ENCODE results near the gene KCNC3.

The KCNC3 gene

DNA sequence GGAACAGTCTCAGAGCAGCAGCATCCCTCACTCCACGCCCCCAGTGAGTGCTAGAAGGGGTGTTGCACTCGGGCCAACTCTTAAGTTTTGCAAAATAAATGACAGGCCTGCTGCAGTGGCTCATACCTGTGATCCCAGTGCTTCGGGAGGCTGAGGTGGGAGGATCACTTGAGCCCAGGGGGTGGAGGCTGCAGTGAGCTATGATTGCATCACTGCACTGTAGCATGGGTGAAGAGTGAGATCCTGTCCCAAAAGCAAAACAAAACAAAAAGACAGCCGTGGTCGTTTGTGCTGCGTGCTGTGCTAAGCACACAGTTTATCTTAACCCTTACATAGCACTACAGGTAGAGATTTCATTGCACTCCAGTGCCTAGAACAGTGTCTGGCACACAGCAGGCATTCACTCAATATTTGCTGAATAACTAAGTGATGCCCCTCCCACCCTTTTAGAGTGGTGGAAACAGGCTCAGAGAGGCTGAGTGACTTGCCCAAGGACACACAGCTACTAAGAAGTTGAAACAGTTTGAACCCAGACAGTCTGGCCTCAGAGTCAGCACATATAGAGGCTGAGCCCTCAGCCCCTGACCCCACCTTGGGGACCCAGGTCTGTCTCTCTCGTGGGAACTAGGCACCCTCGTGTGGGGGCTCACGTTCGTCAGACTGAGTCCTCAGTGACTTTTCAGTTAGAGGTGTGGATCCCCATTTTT, 18.3 kb downstream of the KCNC3 start:
- DNase-seq = no peak

- no peak for DNase-seq
Observed at GRCh38 chr19:50309396-50310125, 19.6 kb downstream of the KCNC3 start.

- DNase-seq = no peak
Observed at GRCh38 chr19:50308991-50309390, 20.2 kb downstream of the KCNC3 start.

DNA sequence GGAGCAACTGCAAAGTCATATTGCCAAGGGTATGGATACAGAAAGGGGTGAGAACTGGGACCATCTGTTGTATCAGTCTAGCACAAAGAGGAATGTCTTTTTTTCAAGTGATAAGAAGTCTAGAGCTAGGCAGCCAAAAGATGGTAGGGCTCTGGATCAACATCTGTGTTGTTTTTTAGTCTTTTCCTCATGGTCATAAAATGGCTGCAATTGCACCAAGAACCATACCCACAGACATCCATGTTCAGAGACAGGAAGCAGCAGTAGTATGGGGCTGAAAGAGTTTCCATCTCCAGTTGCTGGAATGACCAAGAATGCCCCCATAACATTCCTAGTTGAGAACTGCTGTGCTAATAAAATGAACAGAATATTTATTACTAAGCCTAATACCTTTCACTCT, 25.6 kb downstream of the KCNC3 start:
- no peak for DNase-seq

- DNase-seq = no peak
Observed at GRCh38 chr19:50301607-50301971, 27.6 kb downstream of the KCNC3 start.

- DNase-seq = peak in 1 of 5 donors; percentile 54
Observed at GRCh38 chr19:50300814-50301606, 28.2 kb downstream of the KCNC3 start.

GRCh38 chr19:50300051-50300450, 29.1 kb downstream of the KCNC3 start:
- DNase-seq = no peak

- DNase-seq = no peak
Observed at GRCh38 chr19:50293263-50294004, 35.7 kb downstream of the KCNC3 start.

DNA sequence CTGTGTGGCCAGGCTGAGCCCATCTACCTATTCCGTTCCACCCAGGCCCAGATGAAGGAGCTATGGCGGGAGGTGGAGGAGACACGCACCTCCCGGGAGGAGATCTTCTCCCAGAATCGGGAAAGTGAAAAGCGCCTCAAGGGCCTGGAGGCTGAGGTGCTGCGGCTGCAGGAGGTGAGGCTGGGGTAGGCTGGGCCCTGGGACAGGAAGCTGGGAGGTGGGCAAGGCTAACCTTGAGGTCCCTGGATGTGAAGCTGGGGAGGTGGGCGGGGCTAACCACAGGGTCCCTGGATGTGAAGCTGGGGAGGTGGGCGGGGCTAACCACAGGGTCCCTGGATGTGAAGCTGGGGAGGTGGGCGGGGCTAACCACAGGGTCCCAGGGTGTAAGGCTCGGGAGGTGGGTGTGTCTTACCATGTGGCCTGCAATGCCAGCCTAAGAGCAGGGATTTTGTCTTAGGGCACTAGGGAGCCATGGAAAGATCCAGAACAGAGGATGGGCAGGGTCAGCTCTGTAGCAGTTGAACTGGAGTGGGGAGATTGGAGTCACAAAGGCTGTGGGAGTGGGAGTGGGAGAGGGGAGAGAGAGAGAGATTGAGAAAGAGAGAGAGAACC, 36.9 kb downstream of the KCNC3 start:
- DNase-seq = no peak

DNA sequence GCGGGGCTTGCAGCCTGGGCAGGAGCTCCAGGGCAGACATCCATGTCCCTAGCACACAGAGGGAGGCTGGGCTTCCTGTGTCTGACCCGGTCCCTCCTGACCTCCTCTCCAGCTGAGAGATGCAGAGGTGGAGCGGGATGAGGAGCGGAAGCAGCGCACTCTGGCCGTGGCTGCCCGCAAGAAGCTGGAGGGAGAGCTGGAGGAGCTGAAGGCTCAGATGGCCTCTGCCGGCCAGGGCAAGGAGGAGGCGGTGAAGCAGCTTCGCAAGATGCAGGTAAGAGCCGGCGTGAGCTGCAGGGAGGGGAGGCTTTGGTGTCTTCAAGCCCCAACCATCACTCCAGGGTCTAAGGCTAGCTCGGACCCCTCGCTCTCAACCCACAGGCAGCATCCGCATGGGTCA, 38.4 kb downstream of the KCNC3 start:
- no peak for DNase-seq

- no peak for DNase-seq
Observed at GRCh38 chr19:50290011-50290410, 39.2 kb downstream of the KCNC3 start.

- no peak for DNase-seq
Observed at GRCh38 chr19:50288954-50289353, 40.2 kb downstream of the KCNC3 start.

GRCh38 chr19:50287331-50287730, 41.8 kb downstream of the KCNC3 start:
- DNase-seq = no peak

DNA sequence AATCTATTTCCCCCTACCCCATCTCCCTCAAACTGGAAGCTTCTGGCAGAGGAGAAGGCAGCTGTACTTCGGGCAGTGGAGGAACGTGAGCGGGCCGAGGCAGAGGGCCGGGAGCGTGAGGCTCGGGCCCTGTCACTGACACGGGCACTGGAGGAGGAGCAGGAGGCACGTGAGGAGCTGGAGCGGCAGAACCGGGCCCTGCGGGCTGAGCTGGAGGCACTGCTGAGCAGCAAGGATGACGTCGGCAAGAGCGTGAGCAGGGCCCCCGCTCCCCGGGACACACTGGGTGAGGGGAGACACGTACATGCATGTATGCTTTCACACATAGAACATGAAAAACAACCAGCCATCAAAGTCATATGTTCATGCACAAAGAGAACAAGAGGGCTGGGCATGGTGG, 42.7 kb downstream of the KCNC3 start:
- DNase-seq = no peak

GRCh38 chr19:50285833-50286232, 43.3 kb downstream of the KCNC3 start:
- no peak for DNase-seq

DNA sequence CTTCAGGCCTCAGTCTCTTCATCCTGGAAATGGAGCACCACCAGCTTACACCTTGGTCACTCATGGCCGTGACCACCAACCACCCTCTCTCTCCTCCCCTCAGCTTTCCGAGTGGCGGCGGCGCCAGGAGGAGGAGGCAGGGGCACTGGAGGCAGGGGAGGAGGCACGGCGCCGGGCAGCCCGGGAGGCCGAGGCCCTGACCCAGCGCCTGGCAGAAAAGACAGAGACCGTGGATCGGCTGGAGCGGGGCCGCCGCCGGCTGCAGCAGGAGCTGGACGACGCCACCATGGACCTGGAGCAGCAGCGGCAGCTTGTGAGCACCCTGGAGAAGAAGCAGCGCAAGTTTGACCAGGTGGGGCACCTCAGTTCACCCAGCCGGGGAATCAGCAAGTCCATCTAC, 47.7 kb downstream of the KCNC3 start:
- DNase-seq = no peak

DNA sequence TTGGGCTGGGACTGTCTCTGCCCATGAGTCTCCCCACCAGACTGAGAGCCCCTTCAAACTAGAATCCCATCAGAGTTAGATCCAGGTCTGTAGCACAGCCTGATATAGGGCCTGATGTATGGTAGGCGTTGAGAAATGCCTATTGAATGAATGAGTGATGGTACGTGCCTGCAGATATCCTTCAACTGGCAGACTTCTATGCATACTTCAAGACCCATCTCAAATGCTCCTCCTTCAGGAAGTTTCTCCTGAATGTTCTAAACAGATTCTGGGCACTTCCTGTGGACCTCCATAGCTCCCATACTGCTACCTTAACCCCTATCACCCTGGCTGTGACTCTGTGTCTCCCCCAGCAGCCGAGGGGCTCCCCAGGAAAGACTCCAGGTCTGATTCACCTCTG, 48.2 kb downstream of the KCNC3 start:
- DNase-seq = no peak

DNA sequence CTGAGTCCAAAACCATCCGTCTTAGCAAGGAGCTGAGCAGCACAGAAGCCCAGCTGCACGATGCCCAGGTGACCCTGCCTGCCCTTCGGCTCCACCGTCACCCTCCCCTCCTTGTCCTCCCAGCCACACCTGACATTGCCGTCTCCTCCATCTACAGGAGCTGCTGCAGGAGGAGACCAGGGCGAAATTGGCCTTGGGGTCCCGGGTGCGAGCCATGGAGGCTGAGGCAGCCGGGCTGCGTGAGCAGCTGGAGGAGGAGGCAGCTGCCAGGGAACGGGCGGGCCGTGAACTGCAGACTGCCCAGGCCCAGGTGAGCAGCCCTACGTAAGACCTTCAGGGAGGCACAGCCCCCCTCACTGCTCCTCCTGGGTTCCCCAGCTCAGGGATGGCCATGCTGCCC, 49.1 kb downstream of the KCNC3 start:
- DNase-seq = no peak

- no peak for DNase-seq
Observed at GRCh38 chr19:50277966-50278580, 51.1 kb downstream of the KCNC3 start.

DNA sequence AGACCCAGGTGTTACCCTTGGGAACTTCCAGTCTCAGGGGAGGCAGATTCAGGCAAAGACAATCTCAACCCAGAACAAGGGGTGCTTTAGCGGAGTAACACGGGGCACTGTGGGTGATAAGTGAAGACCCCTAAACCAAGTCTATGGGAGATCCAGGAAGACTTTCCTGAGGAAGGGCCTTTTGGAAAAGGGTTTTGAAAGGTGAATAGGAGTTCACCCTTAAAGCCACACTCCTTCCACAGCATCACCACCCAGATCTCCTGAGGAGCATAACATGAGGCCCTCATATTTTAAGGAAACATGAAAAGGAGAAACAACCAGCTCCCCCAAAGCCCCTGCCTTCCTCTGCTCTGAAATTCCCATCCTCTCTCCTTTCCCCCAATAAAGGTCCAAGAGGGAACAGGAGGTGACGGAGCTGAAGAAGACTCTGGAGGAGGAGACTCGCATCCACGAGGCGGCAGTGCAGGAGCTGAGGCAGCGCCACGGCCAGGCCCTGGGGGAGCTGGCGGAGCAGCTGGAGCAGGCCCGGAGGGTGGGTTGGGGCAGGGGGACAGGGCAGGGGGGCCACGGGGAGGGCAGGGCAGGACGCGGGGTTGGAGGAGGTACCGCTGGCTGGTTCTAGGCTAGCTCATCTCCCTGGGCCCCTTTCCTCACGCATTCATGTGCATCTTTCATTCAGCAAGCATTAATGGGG, 52.7 kb downstream of the KCNC3 start:
- DNase-seq = no peak

GRCh38 chr19:50275577-50276368, 53.4 kb downstream of the KCNC3 start:
- no peak for DNase-seq
